K562 (cell line): ENCODE measurements around the gene FOXO3. TPM values are rescaled to one million over a fixed set of nuclear protein-coding genes. Genes with fewer than 3 reads are reported as not detected.

ENCODE experiments used
- AFF4 ChIP-seq: sonication (generic); formaldehyde crosslinking; IDR thresholded peaks from 2 replicates; pipeline ENCODE4 v1.8.0; 2023; ENCODE audit warnings: mild to moderate bottlenecking, missing genetic modification reagents
- ARNT ChIP-seq, 2 experiments: fragments of 450-650 bp; IDR thresholded peaks; 2 replicates each; pipeline ENCODE4 v1.6.1; 2016; ENCODE audit warnings: mild to moderate bottlenecking in 1 of 2
- CBFA2T3 ChIP-seq: fragments of 450-650 bp; IDR thresholded peaks from 2 replicates; pipeline ENCODE4 v1.6.1; 2017
- FOXJ3 ChIP-seq: sonication (generic); formaldehyde crosslinking; IDR thresholded peaks from 2 replicates; pipeline ENCODE4 v1.4.0; 2020; ENCODE audit warnings: mild to moderate bottlenecking, missing genetic modification reagents
- HDAC3 ChIP-seq: fragments of 450-650 bp; IDR thresholded peaks from 2 replicates; pipeline ENCODE4 v1.6.1; 2018; ENCODE audit warnings: borderline replicate concordance, mild to moderate bottlenecking, moderate library complexity; ENCODE audit not compliant: partially characterized antibody
- HMBOX1 ChIP-seq: sonication (generic); IDR thresholded peaks from 2 replicates; pipeline ENCODE4 v1.6.1; 2016
- IFI16 ChIP-seq: fragments of 250-450 bp; sonication (Bioruptor Pico); IDR thresholded peaks from 2 replicates; pipeline ENCODE4 v2.1.2; 2022; ENCODE audit warnings: mild to moderate bottlenecking, inconsistent platforms
- L3MBTL2 ChIP-seq: fragments of 450-650 bp; IDR thresholded peaks from 2 replicates; pipeline ENCODE4 v1.6.1; 2016; ENCODE audit warnings: mild to moderate bottlenecking, moderate library complexity
- PHTF2 ChIP-seq: fragments of 250-450 bp; sonication (Bioruptor Pico); IDR thresholded peaks from 2 replicates; pipeline ENCODE4 v1.5.0; 2021; ENCODE audit warnings: mild to moderate bottlenecking
- PML ChIP-seq: IDR thresholded peaks from 2 replicates; pipeline ENCODE4 v1.6.1; 2012; ENCODE audit warnings: low read length, inconsistent platforms
- POLR2AphosphoS5 ChIP-seq: IDR thresholded peaks from 2 replicates; pipeline ENCODE4 v1.6.1; 2011; ENCODE audit warnings: mild to moderate bottlenecking, low read depth, low read length, moderate library complexity; ENCODE audit not compliant: control insufficient read depth, insufficient read depth
- POLR3G ChIP-seq: IDR thresholded peaks from 2 replicates; pipeline ENCODE4 v1.6.1; 2011; ENCODE audit not compliant: insufficient read length, insufficient replicate concordance; ENCODE audit errors: extremely low read depth
- PTRF ChIP-seq: fragments of 450-650 bp; IDR thresholded peaks from 2 replicates; pipeline ENCODE4 v1.6.1; 2016; ENCODE audit warnings: mild to moderate bottlenecking, missing genetic modification characterization, missing compliant biosample characterization
- SOX6 ChIP-seq: fragments of 450-650 bp; IDR thresholded peaks from 2 replicates; pipeline ENCODE4 v1.6.1; 2014; ENCODE audit warnings: mild to moderate bottlenecking
- TSHZ1 ChIP-seq: fragments of 250-450 bp; sonication (Bioruptor Pico); IDR thresholded peaks from 2 replicates; pipeline ENCODE4 v1.4.0; 2020; ENCODE audit warnings: mild to moderate bottlenecking, moderate library complexity
- ZBTB49 ChIP-seq: sonication (generic); formaldehyde crosslinking; IDR thresholded peaks from 2 replicates; pipeline ENCODE4 v1.8.0; 2022; ENCODE audit warnings: missing genetic modification reagents, mild to moderate bottlenecking, borderline replicate concordance
- ZNF274 ChIP-seq: IDR thresholded peaks from 2 replicates; pipeline ENCODE4 v1.6.1; 2011; ENCODE audit warnings: low read depth, mild to moderate bottlenecking, low read length, moderate library complexity, borderline replicate concordance
- ZNF75A ChIP-seq: fragments of 450-650 bp; formaldehyde crosslinking; IDR thresholded peaks from 2 replicates; pipeline ENCODE4 v1.4.0; 2020; ENCODE audit warnings: mild to moderate bottlenecking
- polyA plus RNA-seq, 8 experiments: library from polyadenylated mRNA; depleted of rRNA in 4 of 8; stranded (reverse) in 5 of 8; unstranded in 3 of 8; fragments of >200 nt; fragmentation: Nextera tagmentation in 2 of 8; fragmentation: Illumina TruSeq in 1 of 8; extraction: Ambion mirVana in 2 of 8; extraction: Trizol in 1 of 8; gene quantifications; 2 replicates each; pipeline versions ENCODE4 v1.2.1 to v1.2.3, GENCODE V29; 2011 to 2014; ENCODE audit warnings: inconsistent platforms in 1 of 8, missing spikeins in 1 of 8
- total RNA-seq, 7 experiments: library from RNA; depleted of rRNA in 6 of 7; stranded (reverse); fragments of >200 nt in 6 of 7; fragmentation: Illumina TruSeq in 2 of 7; extraction: Trizol in 2 of 7; gene quantifications; 2 replicates each; pipeline versions ENCODE4 v1.2.1 to v1.2.3, GENCODE V29; 2011 to 2021; ENCODE audit warnings: low replicate concordance in 1 of 7

FOXO3 gene
- total and polyA plus RNA-seq, 9 of the 15 experiments (the other 6 are each of a cell fraction or from before 2014, with no cell fraction given) = 3.0 to 14.6 (median 6.0) TPM

GRCh38 chr6:108575905-108576494, 15.3 kb downstream of the FOXO3 start (continued):
- TF ChIP-seq POLR2AphosphoS5 (peak; percentile 73; the same call in 1 of the 2 replicates), ARNT (IDR thresholded peaks at IDR 0.05) (peak in 1 of 2 experiments; percentile 33; a peak in 1 of 4 replicates), PHTF2 (CRISPR knock-in tag) (no peak), CBFA2T3 (peak; percentile 95), FOXJ3 (no peak), ZNF75A (no peak), ZBTB49 (CRISPR knock-in tag) (no peak), HDAC3 (peak; percentile 67), L3MBTL2 (peak; percentile 93), PML (peak; percentile 59), HMBOX1 (peak; percentile 77), TSHZ1 (CRISPR knock-in tag) (no peak), SOX6 (peak; percentile 87), PTRF (no peak), AFF4 (CRISPR knock-in tag) (no peak), POLR3G (no peak), ZNF274 (no peak; the same call in 1 of the 2 replicates), IFI16 (CRISPR knock-in tag) (no peak)
